AG09309 (cell line): ENCODE results near the gene MLN.

ENCODE experiments used
- DNase-seq: peaks from one replicate; pipeline ENCODE4 v3.0.0-alpha.2; 2010; ENCODE audit warnings: low read depth
- H3K4me3 ChIP-seq: 2 replicates; pipeline ENCODE4 v1.5.1; 2011; ENCODE audit warnings: mild to moderate bottlenecking, low read depth, low read length, moderate library complexity; ENCODE audit not compliant: control insufficient read depth
- CTCF ChIP-seq: IDR thresholded peaks from 2 replicates; pipeline ENCODE4 v1.5.1; 2011; ENCODE audit warnings: mild to moderate bottlenecking, low read depth, low read length, inconsistent platforms; ENCODE audit not compliant: insufficient read depth, control insufficient read depth; ENCODE audit errors: missing control alignments

The MLN gene

GRCh38 chr6:33820784-33821520 lies 17.1 kb upstream of the MLN start:
- no peak overlapping the region for H3K4me3 ChIP-seq
- no peak for TF ChIP-seq CTCF
- no peak for DNase-seq

- no peak overlapping the region for H3K4me3 ChIP-seq
- DNase-seq, result no peak
- no peak for TF ChIP-seq CTCF
These were observed 16.4 kb upstream of the MLN start for GRCh38 chr6:33820243-33820642.

GRCh38 chr6:33819021-33819420 lies 15.2 kb upstream of the MLN start:
- no peak for TF ChIP-seq CTCF
- DNase-seq, result no peak
- no peak overlapping the region for H3K4me3 ChIP-seq

GRCh38 chr6:33818293-33818692 lies 14.5 kb upstream of the MLN start:
- TF ChIP-seq CTCF, result no peak
- DNase-seq, result no peak
- no peak overlapping the region for H3K4me3 ChIP-seq

- DNase-seq, result no peak
- H3K4me3 ChIP-seq, result no peak overlapping the region
- no peak for TF ChIP-seq CTCF
These were observed 13.7 kb upstream of the MLN start for GRCh38 chr6:33817489-33817888.

GRCh38 chr6:33816911-33817310 lies 13.1 kb upstream of the MLN start:
- DNase-seq, result no peak
- TF ChIP-seq CTCF, result no peak
- no peak overlapping the region for H3K4me3 ChIP-seq
